ENCODE measurements around the gene TOR1AIP2.
"Not testable (repeated sequence)": the region's sequence is repeated elsewhere in the genome, so short reads cannot be mapped to it uniquely, and the experiment has no call there.

DNA sequence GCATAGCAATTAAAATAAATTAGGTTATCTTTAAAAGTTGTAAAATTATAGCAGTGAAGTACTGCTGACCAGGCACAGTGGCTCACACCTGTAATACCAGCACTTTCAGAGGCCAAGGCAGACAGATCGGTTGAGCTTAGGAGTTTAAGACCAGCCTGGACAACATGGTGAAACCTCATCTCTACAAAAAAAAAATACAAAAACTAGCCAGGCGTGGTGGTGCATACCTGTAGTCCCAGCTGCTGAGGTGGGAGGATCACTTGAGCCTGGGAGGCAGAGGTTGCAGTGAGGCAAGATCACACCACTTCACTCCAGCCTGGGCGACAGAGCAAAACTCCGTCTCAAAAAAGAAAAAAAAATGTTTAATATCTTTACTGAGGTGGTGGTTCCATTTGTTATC is 21.8 kb downstream of the TOR1AIP2 start:
- TF ChIP-seq, protein P1, sequence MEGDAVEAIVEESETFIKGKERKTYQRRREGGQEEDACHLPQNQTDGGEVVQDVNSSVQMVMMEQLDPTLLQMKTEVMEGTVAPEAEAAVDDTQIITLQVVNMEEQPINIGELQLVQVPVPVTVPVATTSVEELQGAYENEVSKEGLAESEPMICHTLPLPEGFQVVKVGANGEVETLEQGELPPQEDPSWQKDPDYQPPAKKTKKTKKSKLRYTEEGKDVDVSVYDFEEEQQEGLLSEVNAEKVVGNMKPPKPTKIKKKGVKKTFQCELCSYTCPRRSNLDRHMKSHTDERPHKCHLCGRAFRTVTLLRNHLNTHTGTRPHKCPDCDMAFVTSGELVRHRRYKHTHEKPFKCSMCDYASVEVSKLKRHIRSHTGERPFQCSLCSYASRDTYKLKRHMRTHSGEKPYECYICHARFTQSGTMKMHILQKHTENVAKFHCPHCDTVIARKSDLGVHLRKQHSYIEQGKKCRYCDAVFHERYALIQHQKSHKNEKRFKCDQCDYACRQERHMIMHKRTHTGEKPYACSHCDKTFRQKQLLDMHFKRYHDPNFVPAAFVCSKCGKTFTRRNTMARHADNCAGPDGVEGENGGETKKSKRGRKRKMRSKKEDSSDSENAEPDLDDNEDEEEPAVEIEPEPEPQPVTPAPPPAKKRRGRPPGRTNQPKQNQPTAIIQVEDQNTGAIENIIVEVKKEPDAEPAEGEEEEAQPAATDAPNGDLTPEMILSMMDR (conservative IDR thresholded peaks at IDR 0.05 in 1 of 2, IDR thresholded peaks at IDR 0.05 in 1 of 2; ENCODE audit: extremely low read depth in 1 of 2, insufficient read depth in 1 of 2, low read depth in 1 of 2, low read length in 2 of 2) = not testable (repeated sequence)
- not testable (repeated sequence) for TF ChIP-seq EZH2 (IDR thresholded peaks at IDR 0.05; ENCODE audit: borderline replicate concordance, low read length)

Data from mammary epithelial cell (primary cell).